ENCODE measurements around the gene RSBN1L. TPM values are rescaled to one million over a fixed set of nuclear protein-coding genes. Genes with fewer than 3 reads are reported as not detected.
"Not testable (repeated sequence)": the region's sequence is repeated elsewhere in the genome, so short reads cannot be mapped to it uniquely, and the experiment has no call there.

Gene RSBN1L
- 10 to 100 TPM in 7 of 8 experiments, 1 to 10 TPM in 1; 8.2 to 24.5 (median 20.0) TPM for total RNA-seq

- Histone ChIP-seq H3K4me3 (peak within 1 kb of the TSS; percentile 65 to 93 (median 78)), H3K27ac (peak within 1 kb of the TSS; percentile 95), H3K4me1 (replicated peaks in 1 of 2) (peaks cover 5 to 13% of the 10 kb centered on the region in 2 donors)
- 0 to 1% (median 0%) methylated on average over 3 to 15 of the region's 53 CpGs; no CpG with 5 or more reads in 5 of the 10 experiments for WGBS, 10 experiments
- in situ Hi-C loops (cut with MboI; ENCODE audit: low pct_unique_long_range_greater_than_20kb in 2 of 9, low sequenced_read_pairs in 9 of 9, unreplicated experiment in 9 of 9), result no loop called here
- ATAC-seq (replicated peaks in 6 of 8), result peak; percentile 91 to 96 (median 95)
Measured at GRCh38 chr7:77696057-77696642, at the start of gene RSBN1L. TSS of gene RSBN1L (plus strand) at chr7:77696459. CDS start at chr7:77696470, 11 bp downstream.

GRCh38 chr7:77648742-77649338, 47.4 kb upstream of the RSBN1L start:
- 92 to 100% (median 94%) methylated on average over 2 to 6 of the region's 6 CpGs for WGBS, 10 experiments
- Histone ChIP-seq H3K27ac (no peak overlapping the region), H3K4me1 (replicated peaks in 1 of 2) (no peaks in the 10 kb centered on the region), H3K4me3 (no peak overlapping the region)
- ATAC-seq (replicated peaks in 6 of 8), result no peak
- in situ Hi-C loops (cut with MboI; ENCODE audit: low pct_unique_long_range_greater_than_20kb in 2 of 9, low sequenced_read_pairs in 9 of 9, unreplicated experiment in 9 of 9), result no loop called here

- Histone ChIP-seq H3K27ac (no peak overlapping the region), H3K4me1 (replicated peaks in 1 of 2) (no peaks in the 10 kb centered on the region)
Measured at GRCh38 chr7:77649716-77650349, 46.4 kb upstream of the RSBN1L start.

GRCh38 chr7:77651575-77652162, 44.6 kb upstream of the RSBN1L start:
- WGBS, 10 experiments, result 6 to 100% (median 33%) methylated on average over 1 to 3 of the region's 3 CpGs; no CpG with 5 or more reads in 1 of the 10 experiments

More at GRCh38 chr7:77649716-77650349, 46.4 kb upstream of the RSBN1L start:
- in situ Hi-C loops (cut with MboI; ENCODE audit: low pct_unique_long_range_greater_than_20kb in 2 of 9, low sequenced_read_pairs in 9 of 9, unreplicated experiment in 9 of 9), result loop anchor here in 6 of 9 experiments (25.0 kb wide), 1 partner anchor 112 kb away; no protein-coding TSS in a partner anchor
- no peak overlapping the region for H3K4me3 ChIP-seq
- no peak for ATAC-seq (replicated peaks in 6 of 8)
- 67 to 100% (median 92%) methylated on average over 2 to 4 of the region's 4 CpGs; no CpG with 5 or more reads in 1 of the 10 experiments for WGBS, 10 experiments

GRCh38 chr7:77652826-77653225, 43.4 kb upstream of the RSBN1L start:
- H3K4me3 ChIP-seq; ATAC-seq (replicated peaks in 6 of 8); H3K27ac ChIP-seq; H3K4me1 ChIP-seq (replicated peaks in 1 of 2): not testable (repeated sequence)
- in situ Hi-C loops (cut with MboI; ENCODE audit: low pct_unique_long_range_greater_than_20kb in 2 of 9, low sequenced_read_pairs in 9 of 9, unreplicated experiment in 9 of 9), result loop anchor here in 6 of 9 experiments (25.0 kb wide), 1 partner anchor 109 kb away; no protein-coding TSS in a partner anchor
- 93 to 100% (median 100%) methylated on average over 1 to 10 of the region's 12 CpGs; no CpG with 5 or more reads in 1 of the 10 experiments for WGBS, 10 experiments

More at GRCh38 chr7:77651575-77652162, 44.6 kb upstream of the RSBN1L start:
- in situ Hi-C loops (cut with MboI; ENCODE audit: low pct_unique_long_range_greater_than_20kb in 2 of 9, low sequenced_read_pairs in 9 of 9, unreplicated experiment in 9 of 9), result loop anchor here in 6 of 9 experiments (25.0 kb wide), 1 partner anchor 111 kb away; no protein-coding TSS in a partner anchor
- H3K27ac ChIP-seq, result no peak overlapping the region
- peak in 2 of 8 experiments; percentile 23 to 41 for ATAC-seq (replicated peaks in 6 of 8)
- H3K4me3 ChIP-seq, result no peak overlapping the region
- H3K4me1 ChIP-seq (replicated peaks in 1 of 2), result no peaks in the 10 kb centered on the region

- no peaks in the 10 kb centered on the region for H3K4me1 ChIP-seq (replicated peaks in 1 of 2)
- no peak for ATAC-seq (replicated peaks in 6 of 8)
- in situ Hi-C loops (cut with MboI; ENCODE audit: low pct_unique_long_range_greater_than_20kb in 2 of 9, low sequenced_read_pairs in 9 of 9, unreplicated experiment in 9 of 9), result loop anchor here in 6 of 9 experiments (25.0 kb wide), 1 partner anchor 109 kb away; no protein-coding TSS in a partner anchor
- no peak overlapping the region for H3K27ac ChIP-seq
- H3K4me3 ChIP-seq, result no peak overlapping the region
- 80 to 100% (median 100%) methylated on average over 1 to 2 of the region's 2 CpGs; no CpG with 5 or more reads in 4 of the 10 experiments for WGBS, 10 experiments
Measured at GRCh38 chr7:77653572-77653971, 42.7 kb upstream of the RSBN1L start.

- Histone ChIP-seq H3K27ac (no peak overlapping the region), H3K4me3 (no peak overlapping the region), H3K4me1 (replicated peaks in 1 of 2) (no peaks in the 10 kb centered on the region)
- ATAC-seq (replicated peaks in 6 of 8), result no peak
- in situ Hi-C loops (cut with MboI; ENCODE audit: low pct_unique_long_range_greater_than_20kb in 2 of 9, low sequenced_read_pairs in 9 of 9, unreplicated experiment in 9 of 9), result loop anchor here in 6 of 9 experiments (25.0 kb wide), 1 partner anchor 107 kb away; no protein-coding TSS in a partner anchor
- WGBS, 10 experiments, result 67 to 100% (median 100%) methylated on average over 1 of the region's 1 CpG; no CpG with 5 or more reads in 3 of the 10 experiments
Measured at GRCh38 chr7:77655356-77655755, 40.9 kb upstream of the RSBN1L start.

- in situ Hi-C loops (cut with MboI; ENCODE audit: low pct_unique_long_range_greater_than_20kb in 2 of 9, low sequenced_read_pairs in 9 of 9, unreplicated experiment in 9 of 9), result loop anchor here in 6 of 9 experiments (25.0 kb wide), 1 partner anchor 106 kb away; no protein-coding TSS in a partner anchor
- 87 to 100% (median 96%) methylated on average over 1 to 9 of the region's 9 CpGs; no CpG with 5 or more reads in 2 of the 10 experiments for WGBS, 10 experiments
- no peaks in the 10 kb centered on the region for H3K4me1 ChIP-seq (replicated peaks in 1 of 2)
- no peak overlapping the region for H3K4me3 ChIP-seq
- no peak for ATAC-seq (replicated peaks in 6 of 8)
- H3K27ac ChIP-seq, result no peak overlapping the region
Measured at GRCh38 chr7:77655836-77656455, 40.3 kb upstream of the RSBN1L start.

- no peak overlapping the region for H3K4me3 ChIP-seq
- ATAC-seq (replicated peaks in 6 of 8), result peak in 6 of 8 experiments; percentile 35 to 68 (median 51)
- in situ Hi-C loops (cut with MboI; ENCODE audit: low pct_unique_long_range_greater_than_20kb in 2 of 9, low sequenced_read_pairs in 9 of 9, unreplicated experiment in 9 of 9), result loop anchor here in 6 of 9 experiments (25.0 kb wide), 1 partner anchor 105 kb away; no protein-coding TSS in a partner anchor
- H3K4me1 ChIP-seq (replicated peaks in 1 of 2), result no peaks in the 10 kb centered on the region
- H3K27ac ChIP-seq, result no peak overlapping the region
- 63 to 100% (median 86%) methylated on average over 1 of the region's 1 CpG for WGBS, 10 experiments
Measured at GRCh38 chr7:77657427-77658224, 38.6 kb upstream of the RSBN1L start.

GRCh38 chr7:77658928-77659327, 37.3 kb upstream of the RSBN1L start:
- no peak for ATAC-seq (replicated peaks in 6 of 8)
- no peak overlapping the region for H3K27ac ChIP-seq
- in situ Hi-C loops (cut with MboI; ENCODE audit: low pct_unique_long_range_greater_than_20kb in 2 of 9, low sequenced_read_pairs in 9 of 9, unreplicated experiment in 9 of 9), result loop anchor here in 6 of 9 experiments (25.0 kb wide), 1 partner anchor 103 kb away; no protein-coding TSS in a partner anchor
- H3K4me1 ChIP-seq (replicated peaks in 1 of 2), result no peaks in the 10 kb centered on the region
- H3K4me3 ChIP-seq, result no peak overlapping the region
- 89 to 100% (median 94%) methylated on average over 4 to 5 of the region's 5 CpGs; no CpG with 5 or more reads in 7 of the 10 experiments for WGBS, 10 experiments

GRCh38 chr7:77661816-77662215, 34.4 kb upstream of the RSBN1L start:
- 83 to 100% (median 92%) methylated on average over 1 to 4 of the region's 5 CpGs; no CpG with 5 or more reads in 3 of the 10 experiments for WGBS, 10 experiments
- Histone ChIP-seq H3K4me3 (no peak overlapping the region), H3K27ac (no peak overlapping the region), H3K4me1 (replicated peaks in 1 of 2) (no peaks in the 10 kb centered on the region)
- in situ Hi-C loops (cut with MboI; ENCODE audit: low pct_unique_long_range_greater_than_20kb in 2 of 9, low sequenced_read_pairs in 9 of 9, unreplicated experiment in 9 of 9), result loop anchor here in 6 of 9 experiments (25.0 kb wide), 1 partner anchor 100 kb away; no protein-coding TSS in a partner anchor
- no peak for ATAC-seq (replicated peaks in 6 of 8)
